ENCODE results near the gene RNF169.
"Not testable (repeated sequence)": the region's sequence is repeated elsewhere in the genome, so short reads cannot be mapped to it uniquely, and the experiment has no call there.

The RNF169 gene

DNA sequence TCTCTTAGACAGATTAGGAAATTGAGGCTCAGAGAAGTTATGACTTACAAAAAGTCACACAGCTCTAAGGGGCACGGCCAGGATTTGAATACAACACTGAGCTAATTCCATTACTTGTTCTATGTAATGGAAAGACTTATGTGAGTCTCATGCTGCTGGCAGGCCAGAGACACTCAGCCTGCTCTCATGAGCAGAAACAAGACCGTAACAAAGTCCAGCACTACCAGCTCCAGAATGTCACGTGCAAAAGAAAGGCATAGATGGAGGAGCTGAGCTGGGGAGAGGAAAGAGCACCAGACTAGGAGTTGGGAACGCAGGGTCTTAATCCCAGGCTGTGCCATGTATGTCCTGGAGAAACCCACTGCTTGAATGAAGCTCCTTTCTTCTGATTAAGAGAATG lies 19.3 kb upstream of the RNF169 start:
- no peak for DNase-seq

DNA sequence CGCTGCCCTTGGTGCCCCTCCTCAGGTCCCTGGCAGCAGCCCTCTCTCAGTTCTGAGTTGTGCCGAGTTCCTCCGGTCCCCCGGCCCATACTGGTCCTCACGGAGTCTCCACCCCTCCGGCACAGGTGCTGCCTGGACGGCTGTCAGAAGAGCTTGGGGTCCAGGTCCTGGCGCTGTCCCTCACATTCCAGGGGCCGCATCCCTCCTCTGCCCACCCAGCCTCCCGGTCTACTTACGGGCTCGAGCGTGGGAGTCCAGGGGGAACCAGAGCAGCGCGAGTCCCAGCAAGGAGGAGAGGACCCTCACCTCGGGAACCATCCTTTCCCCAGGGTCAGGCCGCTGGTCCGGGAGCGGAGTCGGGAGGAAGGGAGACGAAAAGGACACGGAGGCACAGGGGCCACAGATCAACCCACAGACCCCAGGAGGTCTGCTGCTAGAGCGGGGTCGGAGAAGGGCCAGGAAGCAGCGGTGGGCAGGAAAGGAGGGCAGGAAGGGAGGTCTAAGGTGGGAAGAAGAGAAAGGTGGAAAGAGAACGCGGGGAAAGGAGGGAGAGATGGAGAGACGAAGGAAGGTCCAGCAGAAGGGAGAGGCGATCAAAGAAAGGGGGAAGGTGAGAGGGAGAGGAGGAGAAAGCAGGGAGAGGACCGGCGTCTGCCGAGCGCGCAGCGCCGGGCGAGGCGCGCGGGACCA lies 17.9 kb upstream of the RNF169 start:
- no peak for DNase-seq

DNA sequence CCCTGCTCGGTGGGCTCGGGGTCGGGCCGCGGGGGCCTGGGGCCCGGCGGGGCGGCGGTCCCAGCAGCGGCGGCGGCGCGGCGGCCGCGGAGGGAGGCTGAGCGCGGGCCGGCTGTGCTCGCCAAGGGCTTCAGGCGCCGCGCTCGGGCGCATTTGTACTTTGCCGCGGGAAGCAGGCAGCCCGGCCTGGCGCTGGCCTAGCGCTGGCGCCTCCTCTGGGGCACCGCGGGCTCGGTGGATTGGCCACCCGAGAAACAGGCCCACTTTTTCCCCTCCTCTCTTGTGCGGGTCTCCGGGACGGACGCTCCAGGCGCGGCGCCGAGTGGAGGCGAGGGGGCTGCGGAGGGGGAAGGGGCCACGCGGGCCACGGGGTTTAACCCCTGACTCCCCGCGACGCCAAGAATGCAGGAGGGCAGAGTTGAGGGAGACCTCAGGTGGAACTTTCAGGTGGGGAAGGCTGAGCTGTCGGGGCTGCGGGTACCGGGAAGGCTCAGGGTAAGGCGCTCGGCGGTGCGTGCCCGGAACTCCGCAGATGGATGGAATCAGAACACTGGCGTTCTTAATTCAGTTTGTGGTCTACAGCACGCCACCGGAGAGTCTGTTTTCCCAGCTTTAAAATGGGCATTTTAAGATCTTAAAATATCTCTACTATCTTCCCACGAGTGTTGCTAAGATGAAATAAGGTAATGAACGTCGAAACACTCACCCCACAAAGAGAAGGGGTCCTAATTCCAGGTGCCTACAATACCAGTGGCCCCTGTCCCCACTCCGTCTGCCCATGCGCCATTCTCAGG lies 17.2 kb upstream of the RNF169 start, which contains the start of gene CHRDL2:
CHRDL2 (minus strand) TSS at position 126 of the 794 bp plus-strand sequence. CDS start 538 bp downstream, outside the sequence.
- no peak for DNase-seq

DNA sequence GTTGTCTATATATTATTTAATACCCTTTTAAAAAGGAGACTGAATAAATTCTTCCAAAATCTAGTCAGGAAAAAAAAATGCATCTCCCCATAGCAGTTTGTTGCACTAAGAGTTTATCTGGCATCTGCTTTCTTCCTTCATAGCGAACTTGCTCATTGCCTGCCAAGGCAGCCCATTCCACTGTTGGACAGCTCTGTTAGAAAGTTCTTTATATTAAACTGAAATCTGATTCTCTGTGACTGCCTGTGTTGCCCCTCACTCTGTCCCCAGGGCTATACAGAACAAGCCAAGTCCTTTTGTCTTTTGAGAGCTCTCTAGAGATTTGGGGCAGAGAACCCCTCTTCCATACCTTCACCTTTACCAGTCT lies 14.1 kb upstream of the RNF169 start:
- DNase-seq: no peak

DNA sequence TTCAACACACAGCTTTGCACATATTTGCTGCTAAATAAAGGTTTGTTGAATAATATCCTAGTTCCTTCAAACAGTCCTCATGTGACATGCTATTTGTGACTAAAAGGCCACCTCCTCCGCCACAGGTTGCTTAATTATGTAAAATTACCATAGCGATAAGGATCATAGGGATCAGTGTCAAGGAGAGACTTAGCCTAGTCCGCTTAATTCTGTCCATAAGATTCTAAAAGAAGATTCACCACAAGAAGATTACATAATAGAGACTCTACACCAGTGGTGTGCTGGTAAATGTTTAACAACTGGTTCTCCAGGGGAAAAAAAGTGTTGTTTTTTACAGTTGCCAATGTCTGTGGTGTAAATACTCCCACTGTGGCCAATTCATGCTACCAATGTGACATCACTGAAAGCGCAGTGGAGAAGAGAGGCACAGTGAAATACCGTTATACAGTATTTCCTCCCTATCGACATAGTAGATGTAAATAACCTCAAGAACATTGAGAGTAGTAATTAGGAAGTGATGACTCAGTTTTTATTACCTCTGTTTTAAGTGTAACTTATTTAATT lies 13.2 kb upstream of the RNF169 start:
- DNase-seq: no peak

DNA sequence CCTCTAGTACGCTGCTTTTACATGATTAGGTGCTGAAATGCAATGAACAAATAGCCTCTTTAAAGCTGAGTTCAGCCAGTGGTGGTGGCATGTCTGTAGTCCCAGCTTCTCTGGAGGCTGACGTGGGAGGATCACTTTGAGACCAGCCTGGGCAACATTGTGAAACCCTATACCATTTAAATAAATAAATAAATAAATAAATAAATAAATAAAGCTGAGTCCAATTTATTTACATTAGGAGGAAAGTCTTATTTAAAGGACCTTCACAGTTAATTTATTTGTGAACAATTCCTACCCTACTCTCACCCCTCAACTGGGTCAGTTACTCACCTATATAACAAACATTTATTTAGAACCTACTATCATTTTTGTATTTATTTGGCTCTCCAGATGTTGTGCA lies 12.6 kb upstream of the RNF169 start:
- no peak for DNase-seq

DNA sequence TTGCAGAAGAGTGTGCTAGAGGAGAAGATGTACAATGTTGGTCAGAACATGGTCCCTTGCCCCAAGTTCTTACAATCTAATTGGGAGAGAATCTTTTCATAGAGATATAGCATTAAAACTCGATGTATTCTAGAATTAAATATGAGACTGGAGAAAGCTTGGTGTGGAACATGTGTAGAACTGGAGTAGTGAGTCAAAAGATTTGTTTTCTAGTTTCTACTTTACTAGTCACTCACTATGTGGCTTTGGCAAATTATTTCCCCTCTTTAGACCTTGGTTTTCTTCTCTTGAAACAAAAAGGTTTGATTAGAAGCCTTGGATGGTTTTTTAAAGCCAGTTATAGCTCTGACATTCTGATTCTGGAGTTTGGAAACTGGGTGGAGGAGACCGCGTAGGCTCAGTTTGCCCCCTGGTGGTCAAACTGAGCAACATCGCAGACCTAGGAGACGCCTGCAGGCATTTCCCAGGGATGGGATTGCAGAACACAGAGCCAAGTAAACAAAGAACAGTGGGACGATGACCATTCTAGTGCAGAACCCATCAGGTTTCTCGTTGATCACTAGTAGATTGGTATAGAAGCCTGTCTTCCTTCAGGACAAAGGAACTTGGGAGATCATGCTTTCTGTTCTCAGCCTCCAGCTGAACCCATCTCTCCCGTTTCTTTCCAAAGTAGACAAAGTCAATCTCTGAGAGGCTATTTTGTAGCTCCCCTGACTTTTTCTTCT lies 8.9 kb upstream of the RNF169 start:
- DNase-seq: peak in 1 of 2 experiments; percentile 42

DNA sequence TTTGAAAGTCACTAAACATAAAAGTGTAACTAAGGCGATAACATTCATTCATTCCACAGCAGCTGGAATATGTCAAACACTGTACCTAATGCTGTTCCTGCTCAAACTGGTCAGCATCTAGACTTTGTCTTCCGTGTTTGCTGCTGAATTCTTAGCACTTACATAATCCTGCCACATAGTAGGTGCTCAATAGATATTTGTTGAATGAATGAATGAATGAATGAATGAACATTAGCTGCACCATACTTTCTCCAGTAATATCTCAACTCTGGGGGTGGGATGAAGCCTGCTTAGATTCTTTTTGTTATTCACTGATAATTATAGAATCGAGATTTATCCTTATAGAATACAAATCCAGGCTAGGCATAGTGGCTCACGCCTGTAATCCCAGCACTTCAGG lies 6.6 kb upstream of the RNF169 start:
- no peak for DNase-seq

DNA sequence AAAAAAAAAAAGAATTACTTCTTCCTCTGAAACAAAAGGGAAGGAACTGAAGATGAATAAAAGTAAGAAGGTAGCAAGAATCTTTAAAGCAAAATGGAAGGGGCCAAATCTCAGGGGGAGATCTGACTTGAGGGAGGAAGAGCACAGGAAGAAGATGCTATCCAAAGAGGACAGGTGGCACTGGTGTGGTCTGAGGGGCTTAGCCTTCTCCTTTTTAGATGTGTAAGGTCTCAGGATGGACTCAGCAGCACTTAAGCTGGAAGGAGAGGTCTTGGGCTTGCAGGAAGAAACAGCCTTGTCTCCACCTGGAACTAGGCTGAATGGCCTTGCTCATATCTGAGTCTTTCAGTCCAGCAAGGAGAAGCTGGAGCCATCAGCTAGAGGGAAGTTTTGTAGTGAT lies 5.0 kb upstream of the RNF169 start:
- DNase-seq: no peak

DNA sequence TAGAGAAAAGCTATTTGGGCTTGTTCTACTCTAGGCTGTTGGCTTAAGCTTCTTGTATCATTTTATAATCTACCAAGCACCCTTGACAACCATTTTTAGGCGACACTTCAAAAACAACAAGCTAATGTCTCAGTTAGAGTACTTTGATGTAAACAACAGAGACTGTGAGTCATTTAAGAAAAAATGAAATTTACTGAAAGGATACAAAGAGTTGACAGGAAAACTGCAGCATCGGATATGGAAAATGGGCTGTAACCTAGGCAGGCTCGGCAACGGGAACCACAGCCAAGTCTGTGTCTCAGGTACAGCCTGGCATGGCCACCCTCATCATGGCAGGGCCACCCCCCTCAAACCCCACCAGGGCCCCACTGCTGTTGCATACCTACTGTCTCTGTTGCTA lies 4.4 kb upstream of the RNF169 start:
- no peak for DNase-seq

DNA sequence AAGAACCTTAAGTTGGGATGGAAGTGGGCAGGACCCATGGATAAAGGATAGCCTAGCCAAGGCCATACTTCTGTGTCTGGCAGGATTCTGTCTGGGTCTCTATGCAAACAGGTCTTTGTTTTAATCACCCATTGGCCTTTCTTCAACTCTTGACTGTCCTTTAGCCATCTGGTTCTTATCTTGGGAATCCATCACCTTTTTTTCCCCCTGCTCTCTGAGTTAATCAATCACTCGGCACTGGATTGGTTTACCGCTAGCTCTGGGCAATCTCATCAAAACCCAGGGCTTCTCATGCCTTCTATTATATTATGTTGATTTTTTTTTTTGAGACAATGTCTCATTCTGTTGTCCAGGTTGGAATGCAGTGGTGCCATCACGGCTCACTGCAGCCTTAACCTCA lies 1.8 kb upstream of the RNF169 start:
- no peak for DNase-seq

DNA sequence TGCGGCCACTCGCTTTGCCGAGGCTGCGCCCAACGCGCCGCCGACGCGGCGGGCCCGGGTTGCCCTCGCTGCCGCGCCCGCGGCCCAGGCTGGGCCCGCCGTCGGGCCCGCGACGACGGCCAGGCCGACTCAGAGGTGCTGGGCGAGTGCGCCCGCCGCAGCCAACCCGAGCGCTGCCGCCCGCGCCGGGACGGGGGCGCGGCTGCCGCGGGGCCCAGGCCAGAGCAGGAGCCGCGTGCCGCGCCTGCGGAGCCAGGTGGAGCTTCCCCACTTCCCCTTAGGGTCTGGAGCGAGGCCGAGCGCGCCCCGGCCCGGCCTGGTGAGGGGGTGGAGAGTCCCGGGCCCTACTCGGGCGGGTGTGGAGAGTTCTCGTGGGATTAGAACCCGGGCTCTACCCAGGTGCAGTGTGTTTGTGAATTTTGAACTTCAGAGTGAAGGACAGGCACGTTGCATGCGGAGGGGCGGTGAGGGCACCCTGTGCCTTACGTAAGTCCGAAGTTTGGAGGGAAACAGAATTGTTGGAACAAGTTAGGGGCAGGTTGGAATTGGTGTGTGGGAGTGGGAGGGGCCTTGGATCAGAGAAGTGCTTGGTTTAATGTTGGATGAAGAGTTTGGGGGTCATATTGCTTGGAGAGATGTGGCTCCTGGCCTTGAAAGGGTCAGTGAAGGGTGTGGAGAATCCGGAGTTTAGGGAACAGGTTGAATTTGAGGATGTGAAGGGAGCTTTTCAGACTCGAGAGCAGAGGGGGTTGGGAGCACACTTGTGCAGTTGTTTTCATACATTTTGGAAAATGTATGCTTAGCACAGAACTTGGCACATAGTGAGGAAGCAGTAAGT lies 697 bp downstream of the RNF169 start:
- DNase-seq: peak; percentile 50 to 59

DNA sequence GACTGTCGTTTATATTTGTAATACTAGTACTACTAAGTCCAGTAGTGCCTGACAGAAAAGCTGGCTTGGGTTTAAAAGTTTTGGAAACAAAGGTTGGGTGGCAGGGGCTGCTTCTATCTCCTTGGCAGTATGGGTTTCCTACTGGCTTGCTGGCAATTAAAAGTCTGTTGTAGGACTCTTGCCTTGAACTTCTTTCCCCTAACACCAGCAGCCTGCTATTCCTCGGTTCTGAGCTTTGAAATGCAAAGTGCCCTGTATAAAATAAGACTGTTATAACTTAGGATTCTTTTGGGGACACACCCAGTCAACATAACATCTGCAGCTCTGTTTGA lies 1.3 kb downstream of the RNF169 start:
- DNase-seq: no peak

DNA sequence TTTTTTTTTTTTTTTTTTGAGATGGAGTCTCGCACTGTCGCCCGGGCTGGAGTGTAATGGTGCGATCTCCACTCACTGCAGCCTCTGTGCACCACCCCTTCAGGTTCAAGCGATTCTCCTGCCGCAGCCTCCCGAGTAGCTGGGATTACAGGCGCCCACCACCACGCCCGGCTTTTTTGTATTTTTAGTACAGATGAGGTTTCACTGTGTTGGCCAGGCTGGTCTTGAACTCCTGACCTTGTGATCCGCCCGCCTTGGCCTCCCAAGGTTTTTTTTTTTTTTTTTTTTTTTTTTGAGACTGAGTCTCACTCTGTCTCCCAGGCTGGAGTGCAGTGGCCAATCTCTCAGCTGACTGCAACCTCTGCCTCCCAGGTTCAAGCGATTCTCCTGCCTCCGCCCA lies 1.9 kb downstream of the RNF169 start:
- not testable (repeated sequence) for DNase-seq

DNA sequence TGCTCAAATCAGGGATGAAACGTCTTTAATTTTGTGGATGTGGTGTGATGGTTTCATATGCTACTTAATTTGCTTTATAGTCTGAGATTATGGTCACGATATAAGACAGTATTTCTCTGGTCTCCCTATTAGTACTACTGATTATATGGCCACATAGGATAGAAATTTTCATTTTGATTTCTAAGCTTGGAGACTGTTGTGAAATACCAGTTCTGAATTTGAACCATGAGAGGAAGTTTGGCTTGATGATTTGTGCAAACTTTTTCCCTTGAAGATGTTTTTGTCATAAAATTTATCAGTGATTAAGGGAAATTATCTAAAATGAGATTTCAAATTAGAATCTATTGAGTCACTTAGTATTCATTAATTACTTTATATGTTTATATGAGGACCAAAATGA lies 2.7 kb downstream of the RNF169 start:
- DNase-seq: no peak

DNA sequence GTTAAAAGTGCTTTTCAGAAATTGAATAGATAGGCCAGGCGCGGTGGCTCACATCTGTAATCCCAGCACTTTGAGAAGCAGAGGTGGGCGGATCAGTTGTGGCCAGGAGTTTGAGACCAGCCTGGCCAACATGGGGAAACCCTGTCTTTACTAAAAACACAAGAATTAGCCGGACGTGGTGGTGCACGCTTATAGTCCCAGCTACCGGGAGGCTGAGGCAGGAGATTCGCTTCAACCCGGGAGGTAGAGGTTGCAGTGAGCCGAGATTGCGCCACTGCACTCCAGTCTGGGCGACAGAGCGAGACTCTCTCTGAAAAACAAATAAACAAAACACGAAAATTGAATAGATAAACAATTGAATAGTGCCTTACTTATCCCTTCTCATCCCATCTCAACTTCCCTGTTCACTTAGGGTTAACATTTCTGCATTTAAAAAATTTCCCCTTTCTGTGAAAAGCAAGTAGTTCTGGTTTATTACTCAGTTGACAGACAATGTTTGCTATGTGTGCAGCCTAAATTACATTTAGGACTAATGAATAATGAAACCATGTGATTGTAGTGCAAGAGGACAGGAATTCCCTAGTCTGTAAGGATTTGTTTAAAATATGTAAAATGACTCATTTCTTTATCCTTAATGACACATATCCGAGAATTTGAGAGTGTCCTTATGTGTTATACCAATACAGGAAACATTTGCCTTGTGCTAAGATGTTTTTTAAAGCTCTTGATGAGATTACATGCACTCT lies 6.0 kb downstream of the RNF169 start:
- DNase-seq: peak in 1 of 2 experiments; percentile 21

DNA sequence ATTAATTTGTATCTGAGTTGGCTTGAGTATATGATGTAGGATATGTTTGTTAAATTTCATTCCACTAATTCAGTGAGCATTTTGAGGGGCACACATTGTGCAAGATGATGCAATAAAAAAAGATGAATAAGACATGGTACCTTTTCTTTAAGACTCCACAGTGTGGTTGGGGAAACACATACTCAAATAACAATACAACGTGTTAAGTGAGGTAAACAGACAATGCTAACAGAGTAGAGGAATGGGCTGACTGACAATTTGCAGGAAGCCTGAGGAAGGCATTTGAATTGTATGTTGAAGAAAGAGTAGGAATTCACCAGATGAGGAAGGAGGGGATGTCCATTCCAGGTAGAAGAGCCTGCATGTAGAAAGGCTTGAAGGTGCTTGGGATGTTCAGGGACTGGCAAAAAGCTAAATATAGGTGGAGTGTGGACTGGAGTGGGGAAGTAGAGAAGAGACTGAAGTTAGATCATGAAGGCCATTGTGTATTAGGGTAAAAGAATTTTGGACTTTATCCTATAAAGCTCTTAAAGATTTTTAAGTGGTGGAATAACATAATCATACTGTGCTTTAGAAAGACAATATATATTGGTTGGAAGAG lies 6.8 kb downstream of the RNF169 start:
- no peak for DNase-seq

DNA sequence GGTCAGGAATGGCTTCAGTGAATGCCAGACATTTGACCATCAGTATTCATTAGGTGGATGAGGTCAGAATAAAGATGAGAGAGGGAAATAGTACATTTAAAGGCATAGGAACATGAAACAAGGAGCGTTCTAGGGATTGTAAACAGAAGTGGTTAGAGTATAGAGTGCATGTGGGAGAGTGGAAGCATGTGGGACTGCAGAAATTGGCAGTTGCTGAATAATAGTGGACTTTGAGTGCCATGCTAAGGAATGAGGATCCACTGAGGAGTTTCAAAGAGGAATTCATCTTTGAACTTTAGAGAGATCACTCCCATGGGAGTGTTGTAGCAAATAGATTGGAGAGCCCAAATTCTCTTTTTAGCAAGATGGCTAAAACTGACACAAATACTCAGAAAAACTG lies 7.9 kb downstream of the RNF169 start:
- DNase-seq: no peak

DNA sequence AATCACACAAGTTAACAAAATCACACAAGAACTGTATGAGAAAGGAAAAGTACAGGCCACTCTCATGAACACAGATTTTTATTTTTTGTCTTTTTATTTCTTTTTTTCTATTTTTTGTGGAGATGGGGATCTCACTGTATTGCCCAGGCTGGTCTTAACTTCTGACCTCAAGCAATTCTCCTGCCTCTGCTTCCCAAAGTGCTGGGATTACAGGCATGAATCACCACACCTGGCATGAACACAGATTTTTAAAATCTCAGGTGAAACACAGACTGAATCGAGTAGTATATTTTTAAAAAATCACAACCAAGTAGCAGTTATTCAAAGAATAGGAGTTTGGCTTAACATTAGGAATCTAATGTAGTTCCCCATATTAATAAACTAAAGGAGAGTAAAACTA lies 18.3 kb downstream of the RNF169 start:
- DNase-seq: no peak

DNA sequence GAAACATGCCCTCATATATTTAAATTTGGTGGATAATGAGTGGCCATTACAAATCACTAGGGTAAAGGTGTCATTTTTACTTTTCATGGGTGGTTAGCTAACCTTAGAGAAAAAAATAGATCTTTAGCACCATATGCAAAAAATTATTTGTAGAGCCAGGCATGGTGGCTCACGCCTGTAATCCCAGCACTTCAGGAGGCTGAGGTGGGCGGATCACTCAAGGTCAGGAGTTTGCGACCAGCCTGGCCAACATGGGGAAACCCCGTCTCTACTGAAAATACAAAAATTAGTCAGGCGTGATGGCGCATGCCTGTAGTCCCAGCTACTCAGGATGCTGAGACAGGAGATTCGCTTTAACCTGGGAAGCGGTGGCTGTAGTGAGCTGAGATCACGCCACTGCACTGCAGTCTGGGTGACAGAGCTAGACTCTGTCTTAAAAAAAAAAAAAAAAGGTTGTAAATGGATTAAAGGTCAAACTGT lies 19.6 kb downstream of the RNF169 start:
- peak; percentile 55 to 69 for DNase-seq

DNA sequence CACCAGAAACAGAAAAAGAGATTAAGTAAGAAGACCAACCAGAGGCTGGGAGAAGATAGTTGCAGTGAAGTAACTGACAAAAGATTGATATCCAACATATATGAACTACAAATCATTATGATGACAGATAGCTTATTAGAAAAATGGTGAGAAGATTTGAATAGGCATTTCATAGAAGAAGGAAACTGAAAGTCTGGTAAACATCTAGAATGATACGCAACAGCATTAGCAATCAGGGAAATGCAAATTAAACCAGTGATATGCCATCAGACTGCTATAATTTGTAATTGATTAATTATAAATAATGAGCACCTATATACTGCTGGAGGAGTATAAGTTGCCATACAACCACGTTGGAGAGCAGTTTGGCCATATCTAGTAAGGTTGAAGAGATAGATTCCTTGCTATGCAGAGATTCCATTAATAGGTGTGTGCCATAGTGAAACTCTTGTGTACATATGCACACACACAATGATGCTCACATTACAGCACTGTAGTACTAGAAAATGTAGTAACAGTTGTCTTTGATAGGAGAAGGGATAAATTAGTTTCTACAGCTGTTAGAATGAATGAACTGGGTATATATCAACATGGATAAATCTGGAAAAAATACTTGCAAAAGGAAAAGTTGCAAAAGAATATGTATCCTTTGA lies 20.5 kb downstream of the RNF169 start:
- no peak for DNase-seq
